ENCODE data around the gene DISC1. TPM values are rescaled to one million over a fixed set of nuclear protein-coding genes. Genes with fewer than 3 reads are reported as not detected.

Gene DISC1
- total RNA-seq, 2 experiments from 2014 or later = 3.5 to 5.0 TPM

DNA sequence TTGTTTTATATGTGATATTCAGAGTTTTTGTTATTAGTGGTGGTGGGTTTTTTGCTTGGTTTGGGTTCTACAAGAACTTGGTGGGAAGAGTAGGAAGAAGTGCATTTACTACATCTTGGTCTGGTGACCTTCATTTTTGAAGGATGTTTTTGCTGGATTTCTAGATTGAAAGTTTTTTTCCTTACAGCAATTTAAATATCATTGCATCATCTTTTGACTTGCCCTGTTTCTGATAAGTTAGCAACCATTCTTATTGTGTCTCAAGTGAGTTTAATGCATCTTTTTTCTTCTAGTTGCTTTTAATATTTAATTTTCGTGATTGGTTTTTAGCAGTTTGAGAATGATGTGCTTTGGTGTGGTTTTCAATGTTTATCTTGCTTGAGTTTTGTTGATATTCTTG lies 447.7 kb downstream of the DISC1 start:
- H3K36me3 Mint-ChIP-seq (ENCODE audit: low read depth) = no peaks in the 10 kb centered on the region
- no peak overlapping the region for H3K27ac Mint-ChIP-seq
- H3K27me3 Mint-ChIP-seq = peaks cover 8% of the 10 kb centered on the region
- peaks cover 4% of the 10 kb centered on the region for H3K9me3 Mint-ChIP-seq
- ChIA-PET CTCF (no interaction called here), POLR2A (no interaction called here)
- no peaks in the 10 kb centered on the region for H3K4me1 Mint-ChIP-seq (ENCODE audit: low read depth)
- intact Hi-C loops (cut with micrococcal nuclease) = no loop called here
- no peak overlapping the region for H3K4me3 Mint-ChIP-seq
- TF ChIP-seq, protein P1, sequence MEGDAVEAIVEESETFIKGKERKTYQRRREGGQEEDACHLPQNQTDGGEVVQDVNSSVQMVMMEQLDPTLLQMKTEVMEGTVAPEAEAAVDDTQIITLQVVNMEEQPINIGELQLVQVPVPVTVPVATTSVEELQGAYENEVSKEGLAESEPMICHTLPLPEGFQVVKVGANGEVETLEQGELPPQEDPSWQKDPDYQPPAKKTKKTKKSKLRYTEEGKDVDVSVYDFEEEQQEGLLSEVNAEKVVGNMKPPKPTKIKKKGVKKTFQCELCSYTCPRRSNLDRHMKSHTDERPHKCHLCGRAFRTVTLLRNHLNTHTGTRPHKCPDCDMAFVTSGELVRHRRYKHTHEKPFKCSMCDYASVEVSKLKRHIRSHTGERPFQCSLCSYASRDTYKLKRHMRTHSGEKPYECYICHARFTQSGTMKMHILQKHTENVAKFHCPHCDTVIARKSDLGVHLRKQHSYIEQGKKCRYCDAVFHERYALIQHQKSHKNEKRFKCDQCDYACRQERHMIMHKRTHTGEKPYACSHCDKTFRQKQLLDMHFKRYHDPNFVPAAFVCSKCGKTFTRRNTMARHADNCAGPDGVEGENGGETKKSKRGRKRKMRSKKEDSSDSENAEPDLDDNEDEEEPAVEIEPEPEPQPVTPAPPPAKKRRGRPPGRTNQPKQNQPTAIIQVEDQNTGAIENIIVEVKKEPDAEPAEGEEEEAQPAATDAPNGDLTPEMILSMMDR (IDR thresholded peaks at IDR 0.05) = no peak
- ATAC-seq (no peak), DNase-seq (no peak)

DNA sequence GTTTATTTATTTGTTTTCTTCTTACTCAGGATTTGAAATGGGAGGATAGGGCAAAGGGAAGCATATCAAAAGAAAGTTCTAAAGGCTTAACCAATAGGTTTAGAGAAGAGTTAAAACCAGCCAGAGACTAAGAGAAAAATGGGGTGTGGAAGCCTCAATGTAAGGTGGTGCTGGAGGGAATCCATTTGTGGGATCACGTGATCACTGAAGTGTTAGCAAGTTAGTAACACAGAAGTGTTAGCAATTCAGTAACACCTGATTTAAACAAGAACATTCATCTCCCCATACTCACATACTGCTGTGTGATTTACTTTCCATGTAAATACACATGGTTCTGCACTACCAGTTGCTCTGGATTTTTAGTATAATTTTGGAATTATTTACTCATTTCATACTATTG lies 451.2 kb downstream of the DISC1 start:
- no peak overlapping the region for H3K27ac Mint-ChIP-seq
- TF ChIP-seq, protein P1 (IDR thresholded peaks at IDR 0.05) = no peak
- peaks cover 10% of the 10 kb centered on the region for H3K9me3 Mint-ChIP-seq
- no peak overlapping the region for H3K4me3 Mint-ChIP-seq
- no peak for DNase-seq
- ATAC-seq = no peak
- ChIA-PET POLR2A (no interaction called here), CTCF (interaction anchor here (0.9 kb wide), 1 partner anchor 549 kb away, joined by 3 read pairs; no protein-coding TSS in a partner anchor)
- no peaks in the 10 kb centered on the region for H3K36me3 Mint-ChIP-seq (ENCODE audit: low read depth)
- no peaks in the 10 kb centered on the region for H3K4me1 Mint-ChIP-seq (ENCODE audit: low read depth)
- H3K27me3 Mint-ChIP-seq = peaks cover 11% of the 10 kb centered on the region
- intact Hi-C loops (cut with micrococcal nuclease) = no loop called here

DNA sequence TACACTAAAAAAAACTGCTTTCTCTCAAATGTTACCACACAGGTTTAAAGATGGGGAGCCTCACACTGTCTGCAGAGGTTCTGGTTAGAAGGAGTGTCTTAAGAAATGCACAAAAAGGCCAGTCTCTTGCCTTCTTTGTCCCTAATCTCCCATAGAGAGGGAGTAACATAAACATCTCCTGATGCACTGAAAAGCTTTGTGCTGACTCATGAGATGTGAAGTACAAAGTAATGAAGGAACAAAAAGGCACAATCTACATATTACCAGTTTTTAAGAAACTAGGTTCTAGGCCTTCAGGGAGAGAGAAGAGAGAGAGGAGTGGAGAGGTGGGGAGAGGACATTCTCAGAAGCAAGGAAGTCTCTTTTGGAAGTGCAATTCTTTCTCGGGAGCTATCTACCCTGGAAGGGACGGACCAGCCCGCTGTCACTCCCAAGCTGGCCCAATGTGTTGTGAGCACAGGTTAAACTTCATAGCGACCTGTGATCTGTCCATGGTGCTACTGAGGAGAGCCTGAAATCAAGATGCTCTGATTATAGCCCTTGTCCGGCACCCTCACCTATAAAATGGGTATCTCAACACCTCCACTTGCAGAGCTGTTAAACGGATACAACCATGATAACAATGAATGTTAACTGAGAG lies 458.1 kb downstream of the DISC1 start:
- Mint-ChIP-seq H3K27me3 (no peaks in the 10 kb centered on the region), H3K4me3 (no peak overlapping the region), H3K9me3 (peaks cover 4% of the 10 kb centered on the region), H3K4me1 (ENCODE audit: low read depth) (no peaks in the 10 kb centered on the region), H3K36me3 (ENCODE audit: low read depth) (no peaks in the 10 kb centered on the region), H3K27ac (no peak overlapping the region)
- no peak for DNase-seq
- intact Hi-C loops (cut with micrococcal nuclease) = no loop called here
- TF ChIP-seq, protein P1 (IDR thresholded peaks at IDR 0.05) = no peak
- no peak for ATAC-seq
- ChIA-PET CTCF (no interaction called here), POLR2A (no interaction called here)

DNA sequence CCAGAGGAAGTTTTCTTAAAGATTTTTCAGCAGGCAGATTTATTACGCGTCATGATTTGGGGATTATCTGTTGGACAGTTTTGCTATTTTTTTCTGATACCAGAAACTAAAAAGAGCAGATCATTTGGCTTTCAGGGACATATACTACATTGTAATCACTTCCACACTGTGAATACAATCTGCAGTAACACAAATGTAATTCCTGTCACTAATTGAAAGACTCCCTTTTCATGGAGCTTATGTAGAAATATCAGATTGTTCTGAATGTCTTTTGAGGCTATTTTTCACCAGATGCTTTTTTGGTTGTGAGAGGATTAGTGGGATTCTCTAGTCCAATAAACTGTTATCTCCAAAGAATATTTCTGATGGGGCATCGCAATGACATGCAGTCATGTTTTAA lies 464.2 kb downstream of the DISC1 start:
- ChIA-PET CTCF (no interaction called here), POLR2A (no interaction called here)
- ATAC-seq = no peak
- Mint-ChIP-seq H3K9me3 (no peaks in the 10 kb centered on the region), H3K4me1 (ENCODE audit: low read depth) (no peaks in the 10 kb centered on the region), H3K27me3 (no peaks in the 10 kb centered on the region), H3K27ac (no peak overlapping the region), H3K36me3 (ENCODE audit: low read depth) (no peaks in the 10 kb centered on the region), H3K4me3 (no peak overlapping the region)
- DNase-seq = no peak
- intact Hi-C loops (cut with micrococcal nuclease) = no loop called here
- TF ChIP-seq, protein P1 (IDR thresholded peaks at IDR 0.05) = no peak

Other genes starting within 250 kb of the DISC1 start
- gene EGLN1, start 204.5 kb upstream of the DISC1 start, total RNA-seq = 10 to 100 TPM; 46.5 to 47.2 TPM
- 10 to 100 TPM; 37.6 to 38.0 TPM for gene TSNAX, start 98.1 kb upstream of the DISC1 start, total RNA-seq

All from activated CD8-positive, alpha-beta T cell treated with anti-CD3 and anti-CD28 coated beads for 36 hours (primary cell).